Endodermal cell (in vitro differentiated cells): Measurements from ENCODE around the gene ZC3H10. TPM values are rescaled to one million over a fixed set of nuclear protein-coding genes. Genes with fewer than 3 reads are reported as not detected.

Source experiments
- DNase-seq: peaks from one replicate; pipeline ENCODE4 v3.0.0-alpha.2; 2017
- H3K27ac ChIP-seq: 2 replicates; pipeline ENCODE4 v1.5.1; 2013; ENCODE audit warnings: mild to moderate bottlenecking, low read depth, low read length, moderate library complexity
- H3K27me3 ChIP-seq: 2 replicates; pipeline ENCODE4 v1.6.1; 2013; ENCODE audit warnings: mild to moderate bottlenecking, low read length, moderate library complexity; ENCODE audit not compliant: insufficient read depth, control insufficient read depth, poor library complexity, severe bottlenecking
- H3K36me3 ChIP-seq: 2 replicates; pipeline ENCODE4 v1.7.0; 2013; ENCODE audit warnings: mild to moderate bottlenecking, low read length, moderate library complexity; ENCODE audit not compliant: control insufficient read depth, insufficient read depth
- H3K4me1 ChIP-seq: one replicate; pipeline ENCODE4 v1.7.0; 2013; ENCODE audit warnings: low read length; ENCODE audit not compliant: control insufficient read depth, insufficient read depth
- H3K4me3 ChIP-seq: 2 replicates; pipeline ENCODE4 v1.5.1; 2013; ENCODE audit warnings: mild to moderate bottlenecking, low read length, moderate library complexity
- H3K9ac ChIP-seq: 2 replicates; pipeline ENCODE4 v1.6.1; 2013; ENCODE audit warnings: mild to moderate bottlenecking, low read length, moderate library complexity; ENCODE audit not compliant: poor library complexity, severe bottlenecking; ENCODE audit errors: extremely low read depth
- H3K9me3 ChIP-seq: 2 replicates; pipeline ENCODE4 v1.6.1; 2013; ENCODE audit warnings: mild to moderate bottlenecking, low read length, moderate library complexity; ENCODE audit not compliant: control insufficient read depth
- H3K27ac Mint-ChIP-seq: 2 replicates; pipeline ENCODE4 v1.8.0; 2020; ENCODE audit warnings: mixed read lengths
- H3K27me3 Mint-ChIP-seq: 2 replicates; pipeline ENCODE4 v1.8.0; 2021; ENCODE audit warnings: mild to moderate bottlenecking, mixed read lengths; ENCODE audit not compliant: insufficient read depth
- H3K36me3 Mint-ChIP-seq: 2 replicates; pipeline ENCODE4 v1.8.0; 2020; ENCODE audit warnings: low read depth, mixed read lengths
- H3K4me1 Mint-ChIP-seq: 2 replicates; pipeline ENCODE4 v1.8.0; 2020; ENCODE audit warnings: mixed read lengths
- H3K4me3 Mint-ChIP-seq: 2 replicates; pipeline ENCODE4 v1.8.0; 2020; ENCODE audit warnings: mild to moderate bottlenecking, moderate library complexity, mixed read lengths
- H3K9me3 Mint-ChIP-seq: 2 replicates; pipeline ENCODE4 v1.8.0; 2020; ENCODE audit warnings: mild to moderate bottlenecking, mixed read lengths
- WGBS, 2 experiments: methylation state at CpG; one replicate each; pipeline versions ENCODE4 v1.1.5 to v1.1.7; 2013; ENCODE audit warnings: missing lambda C conversion rate in 2 of 2, mixed read lengths in 1 of 2; ENCODE audit not compliant: insufficient coverage in 1 of 2, insufficient read length in 1 of 2; 5-methylcytosine and 5-hydroxymethylcytosine counted together
- total RNA-seq, 2 donors: library from RNA; stranded (reverse); fragmentation: NEBNext Ultra II Directional in 1 of 2; extraction: Animal tissue kit (Norgen Biotek cat#: 25700) in 1 of 2; gene quantifications; 2 replicates in 1 of 2; 3 replicates in 1 of 2; pipeline ENCODE4 v1.2.1, GENCODE V29; 2021
- TF ChIP-seq, protein P1 (sequence below): fragments of 200-600 bp; sonication (generic); conservative IDR thresholded peaks from 2 replicates; pipeline ENCODE4 v1.5.0; 2021; ENCODE audit warnings: antibody characterized with exemption, mild to moderate bottlenecking

Gene ZC3H10
- total RNA-seq, 2 donors from 2014 or later, result 7.9 to 9.1 TPM

DNA sequence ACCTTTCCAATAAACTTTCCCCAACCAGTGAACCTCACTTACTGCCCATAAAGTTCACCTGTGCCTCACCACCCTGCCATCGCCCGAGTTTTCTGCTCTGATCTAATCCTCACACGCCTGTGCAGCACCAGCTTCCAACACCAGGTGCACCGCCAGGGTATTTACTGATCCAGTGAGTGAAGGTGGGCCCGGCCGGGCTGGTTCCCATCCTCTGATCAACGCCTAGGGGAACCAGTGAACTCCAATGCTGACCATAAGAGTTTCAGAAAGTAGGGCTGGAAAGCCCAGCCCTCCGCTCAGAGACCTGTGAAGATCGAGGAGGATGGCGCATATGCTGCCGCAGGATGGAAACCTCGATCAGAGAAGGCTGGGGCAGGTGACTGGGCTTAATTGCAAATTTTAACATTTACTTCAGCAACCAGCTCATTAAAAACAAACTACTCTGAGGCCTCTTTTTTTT, 33.6 kb downstream of the ZC3H10 start:
- TF ChIP-seq, protein P1, sequence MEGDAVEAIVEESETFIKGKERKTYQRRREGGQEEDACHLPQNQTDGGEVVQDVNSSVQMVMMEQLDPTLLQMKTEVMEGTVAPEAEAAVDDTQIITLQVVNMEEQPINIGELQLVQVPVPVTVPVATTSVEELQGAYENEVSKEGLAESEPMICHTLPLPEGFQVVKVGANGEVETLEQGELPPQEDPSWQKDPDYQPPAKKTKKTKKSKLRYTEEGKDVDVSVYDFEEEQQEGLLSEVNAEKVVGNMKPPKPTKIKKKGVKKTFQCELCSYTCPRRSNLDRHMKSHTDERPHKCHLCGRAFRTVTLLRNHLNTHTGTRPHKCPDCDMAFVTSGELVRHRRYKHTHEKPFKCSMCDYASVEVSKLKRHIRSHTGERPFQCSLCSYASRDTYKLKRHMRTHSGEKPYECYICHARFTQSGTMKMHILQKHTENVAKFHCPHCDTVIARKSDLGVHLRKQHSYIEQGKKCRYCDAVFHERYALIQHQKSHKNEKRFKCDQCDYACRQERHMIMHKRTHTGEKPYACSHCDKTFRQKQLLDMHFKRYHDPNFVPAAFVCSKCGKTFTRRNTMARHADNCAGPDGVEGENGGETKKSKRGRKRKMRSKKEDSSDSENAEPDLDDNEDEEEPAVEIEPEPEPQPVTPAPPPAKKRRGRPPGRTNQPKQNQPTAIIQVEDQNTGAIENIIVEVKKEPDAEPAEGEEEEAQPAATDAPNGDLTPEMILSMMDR, result peak; percentile 79
- H3K27ac ChIP-seq, result peak overlapping the region; percentile 70
- WGBS, 2 experiments, result 13 to 16% methylated on average over 5 to 12 of the region's 12 CpGs

DNA sequence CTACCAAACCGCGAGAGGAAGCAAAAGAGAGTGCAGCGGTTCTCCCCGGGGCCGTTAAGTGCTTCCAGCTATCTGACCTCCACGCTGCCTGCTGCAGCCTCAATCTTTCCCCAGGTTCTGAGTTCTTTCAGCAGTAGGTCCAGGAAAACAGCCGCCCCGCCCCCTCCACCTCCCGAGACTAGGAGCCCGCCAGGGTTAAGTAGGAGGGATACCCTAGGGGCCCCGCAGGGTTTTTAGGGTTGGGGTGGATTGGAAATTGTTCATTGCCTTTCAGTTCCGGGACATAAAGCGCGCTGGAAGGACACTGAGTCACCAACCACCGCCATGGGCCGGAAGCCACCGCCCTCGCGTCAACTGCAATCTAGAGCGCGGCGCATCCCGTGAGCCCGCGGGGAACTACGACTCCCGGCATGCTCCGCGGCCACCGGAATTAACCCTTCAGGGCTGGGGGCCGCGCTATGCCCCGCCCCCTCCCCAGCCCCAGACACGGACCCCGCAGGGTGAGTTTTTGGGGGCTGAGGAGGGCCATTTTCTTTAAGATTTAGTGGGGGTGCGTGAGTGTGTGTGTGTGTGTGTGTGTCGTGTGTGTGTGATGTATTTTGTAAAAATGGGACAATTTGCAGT, 34.2 kb downstream of the ZC3H10 start, which contains the start of gene MYL6B:
MYL6B (plus strand) TSS at position 456 of the 624 bp plus-strand sequence. CDS start 1,332 bp downstream, outside the sequence.
- Histone ChIP-seq H3K4me3 (peak within 1 kb of the TSS; percentile 92), H3K9ac (peak within 1 kb of the TSS; percentile 78), H3K27ac (peak within 1 kb of the TSS; percentile 70), H3K9me3 (no peaks in the 10 kb centered on the region), H3K4me1 (peaks cover 12% of the 10 kb centered on the region), H3K36me3 (peaks cover 19% of the 10 kb centered on the region), H3K27me3 (no peaks in the 10 kb centered on the region)
- WGBS, 2 experiments, result 0% methylated on average over 10 to 36 of the region's 37 CpGs
- H3K4me3 Mint-ChIP-seq, result peak within 1 kb of the TSS; percentile 85
- H3K36me3 Mint-ChIP-seq, result peaks cover 12% of the 10 kb centered on the region
- H3K4me1 Mint-ChIP-seq, result peaks cover 35% of the 10 kb centered on the region
- no peaks in the 10 kb centered on the region for H3K9me3 Mint-ChIP-seq
- no peaks in the 10 kb centered on the region for H3K27me3 Mint-ChIP-seq
- DNase-seq, result peak; percentile 98
- TF ChIP-seq, protein P1, result no peak
- peak within 1 kb of the TSS; percentile 95 for H3K27ac Mint-ChIP-seq

More for the DNA sequence above, 33.6 kb downstream of the ZC3H10 start:
- Histone ChIP-seq H3K36me3 (peaks cover 19% of the 10 kb centered on the region), H3K9ac (peak overlapping the region; percentile 78), H3K27me3 (no peaks in the 10 kb centered on the region), H3K9me3 (no peaks in the 10 kb centered on the region), H3K4me1 (peaks cover 12% of the 10 kb centered on the region), H3K4me3 (peak overlapping the region; percentile 92)
- Mint-ChIP-seq H3K27me3 (no peaks in the 10 kb centered on the region), H3K4me1 (peaks cover 34% of the 10 kb centered on the region), H3K27ac (peak overlapping the region; percentile 95), H3K36me3 (peaks cover 12% of the 10 kb centered on the region), H3K9me3 (no peaks in the 10 kb centered on the region), H3K4me3 (peak overlapping the region; percentile 85)
- DNase-seq, result peak; percentile 93

DNA sequence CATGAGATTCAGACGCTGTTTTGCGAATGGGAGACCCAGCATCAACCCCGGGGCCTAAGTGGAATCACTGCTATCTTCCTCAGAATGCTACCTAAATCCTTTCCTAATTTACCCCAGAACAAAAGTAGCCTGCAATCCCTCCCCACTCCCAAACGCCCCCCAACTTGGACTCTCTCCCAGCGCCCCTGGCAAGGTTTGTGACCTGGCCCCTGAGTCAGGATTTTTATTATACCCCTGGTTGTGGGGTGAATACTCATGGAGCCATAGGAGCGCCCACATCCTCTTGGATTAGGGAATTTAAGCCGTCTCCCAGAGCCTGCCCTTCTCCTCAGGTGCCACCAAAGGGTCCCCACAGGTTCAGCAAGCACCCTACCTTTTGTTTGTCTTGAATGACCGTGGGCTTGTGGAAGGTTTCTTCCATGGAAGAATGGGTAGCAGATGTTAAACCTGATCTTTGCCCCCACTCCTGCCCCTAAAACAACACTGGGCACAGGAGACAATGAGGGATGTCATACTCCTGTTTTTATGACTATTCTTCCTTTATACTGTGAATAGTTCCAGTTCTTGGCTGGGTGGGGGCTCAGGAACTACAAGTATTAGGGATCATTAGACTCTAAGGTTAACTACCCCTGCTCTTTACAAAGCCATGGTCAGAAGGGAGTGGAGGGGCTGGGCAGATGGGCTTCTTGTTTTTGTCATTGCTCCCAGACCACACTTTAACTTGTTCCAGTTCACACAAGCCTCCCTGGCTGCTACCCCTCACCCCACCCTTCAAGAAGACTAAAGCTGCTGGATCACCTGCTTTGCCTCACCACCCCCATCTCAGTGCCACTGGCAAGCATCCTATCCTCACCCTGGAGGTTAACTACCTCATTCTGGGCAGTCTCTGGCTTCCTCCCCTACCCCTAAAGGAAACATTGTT, 35.0 kb downstream of the ZC3H10 start:
- Histone ChIP-seq H3K9me3 (no peaks in the 10 kb centered on the region), H3K36me3 (peaks cover 19% of the 10 kb centered on the region), H3K27ac (no peak overlapping the region), H3K4me1 (peaks cover 12% of the 10 kb centered on the region), H3K27me3 (no peaks in the 10 kb centered on the region), H3K9ac (peak overlapping the region; percentile 78), H3K4me3 (peak overlapping the region; percentile 92)
- no peak for DNase-seq
- H3K27me3 Mint-ChIP-seq, result no peaks in the 10 kb centered on the region
- peaks cover 12% of the 10 kb centered on the region for H3K36me3 Mint-ChIP-seq
- peaks cover 41% of the 10 kb centered on the region for H3K4me1 Mint-ChIP-seq
- 17% methylated on average over 8 of the region's 8 CpGs; no CpG with 5 or more reads in 1 of the 2 experiments for WGBS, 2 experiments
- peak overlapping the region; percentile 95 for H3K27ac Mint-ChIP-seq
- H3K9me3 Mint-ChIP-seq, result no peaks in the 10 kb centered on the region
- H3K4me3 Mint-ChIP-seq, result peak overlapping the region; percentile 85
- TF ChIP-seq, protein P1, result no peak
